K562 (cell line): Measurements from ENCODE around the gene ANKZF1. TPM values are rescaled to one million over a fixed set of nuclear protein-coding genes. Genes with fewer than 3 reads are reported as not detected.

Experiments
- AFF4 ChIP-seq: sonication (generic); formaldehyde crosslinking; IDR thresholded peaks from 2 replicates; pipeline ENCODE4 v1.8.0; 2023; ENCODE audit warnings: mild to moderate bottlenecking, missing genetic modification reagents
- ATF1 ChIP-seq, 2 experiments: fragments of 450-650 bp in 1 of 2; IDR thresholded peaks; 2 replicates each; pipeline ENCODE4 v1.6.1; 2016; ENCODE audit warnings: missing compliant biosample characterization in 1 of 2, missing genetic modification characterization in 1 of 2
- ATF7 ChIP-seq: fragments of 450-650 bp; IDR thresholded peaks from 2 replicates; pipeline ENCODE4 v1.7.1; 2014; ENCODE audit warnings: mild to moderate bottlenecking, moderate library complexity
- CHAMP1 ChIP-seq: fragments of 450-650 bp; IDR thresholded peaks from 2 replicates; pipeline ENCODE4 v1.6.1; 2016; ENCODE audit warnings: mild to moderate bottlenecking
- CREM ChIP-seq: IDR thresholded peaks from 2 replicates; pipeline ENCODE4 v1.6.1; 2014; ENCODE audit warnings: antibody characterized with exemption, low read depth
- EP300 ChIP-seq: IDR thresholded peaks from 2 replicates; pipeline ENCODE4 v1.6.1; 2012; ENCODE audit warnings: low read length, improper control_type of control experiment
- FOXJ2 ChIP-seq: fragments of 200-800 bp; sonication (Bioruptor generic); IDR thresholded peaks from 2 replicates; pipeline ENCODE4 v1.6.1; 2016; ENCODE audit warnings: missing genetic modification characterization, missing compliant biosample characterization
- FUS ChIP-seq: fragments of 200-400 bp; formaldehyde crosslinking; optimal IDR thresholded peaks from 2 replicates; pipeline ENCODE3; 2017; ENCODE audit warnings: low read depth, low read length
- ILF3 ChIP-seq: fragments of 450-650 bp; IDR thresholded peaks from 2 replicates; pipeline ENCODE4 v1.6.1; 2018; ENCODE audit warnings: antibody characterized with exemption, mild to moderate bottlenecking, moderate library complexity, borderline replicate concordance
- NFRKB ChIP-seq: fragments of 450-650 bp; IDR thresholded peaks from 2 replicates; pipeline ENCODE4 v1.6.1; 2016; ENCODE audit warnings: low read depth
- PML ChIP-seq: IDR thresholded peaks from 2 replicates; pipeline ENCODE4 v1.6.1; 2012; ENCODE audit warnings: low read length, inconsistent platforms
- SMAD2 ChIP-seq: fragments of 150-350 bp; IDR thresholded peaks from 2 replicates; pipeline ENCODE4 v1.6.1; 2014; ENCODE audit warnings: low read depth, mild to moderate bottlenecking, low read length
- TSC22D4 ChIP-seq: fragments of 450-650 bp; IDR thresholded peaks from 2 replicates; pipeline ENCODE4 v1.6.1; 2016; ENCODE audit warnings: missing genetic modification characterization, missing biosample characterization, control low read depth
- ZBTB7A ChIP-seq: IDR thresholded peaks from 2 replicates; pipeline ENCODE4 v1.6.1; 2011; ENCODE audit warnings: low read depth, mild to moderate bottlenecking, low read length, moderate library complexity, borderline replicate concordance; ENCODE audit not compliant: control insufficient read depth
- ZFP36 ChIP-seq: fragments of 150-350 bp; IDR thresholded peaks from 2 replicates; pipeline ENCODE4 v1.6.1; 2018; ENCODE audit warnings: low read length, low read depth; ENCODE audit not compliant: partially characterized antibody
- ZFPM2 ChIP-seq: fragments of 250-450 bp; sonication (Bioruptor Pico); IDR thresholded peaks from 2 replicates; pipeline ENCODE4 v1.5.1; 2022; ENCODE audit warnings: mild to moderate bottlenecking
- ZNF197 ChIP-seq: fragments of 200-800 bp; sonication (Bioruptor generic); IDR thresholded peaks from 2 replicates; pipeline ENCODE4 v1.6.1; 2016; ENCODE audit warnings: low read depth, missing genetic modification characterization, missing compliant biosample characterization
- ZNF23 ChIP-seq: fragments of 250-450 bp; sonication (Bioruptor Pico); IDR thresholded peaks from 2 replicates; pipeline ENCODE4 v1.4.0; 2020; ENCODE audit warnings: mild to moderate bottlenecking
- ZNF644 ChIP-seq: fragments of 200-800 bp; sonication (Bioruptor generic); IDR thresholded peaks from 2 replicates; pipeline ENCODE4 v1.6.1; 2016; ENCODE audit warnings: low read depth, missing genetic modification characterization, missing compliant biosample characterization
- ZNF785 ChIP-seq: fragments of 250-450 bp; sonication (Bioruptor Pico); IDR thresholded peaks from 2 replicates; pipeline ENCODE4 v1.4.0; 2020; ENCODE audit warnings: mild to moderate bottlenecking
- polyA plus RNA-seq, 8 experiments: library from polyadenylated mRNA; depleted of rRNA in 4 of 8; stranded (reverse) in 5 of 8; unstranded in 3 of 8; fragments of >200 nt; fragmentation: Nextera tagmentation in 2 of 8; fragmentation: Illumina TruSeq in 1 of 8; extraction: Ambion mirVana in 2 of 8; extraction: Trizol in 1 of 8; gene quantifications; 2 replicates each; pipeline versions ENCODE4 v1.2.1 to v1.2.3, GENCODE V29; 2011 to 2014; ENCODE audit warnings: inconsistent platforms in 1 of 8, missing spikeins in 1 of 8
- total RNA-seq, 7 experiments: library from RNA; depleted of rRNA in 6 of 7; stranded (reverse); fragments of >200 nt in 6 of 7; fragmentation: Illumina TruSeq in 2 of 7; extraction: Trizol in 2 of 7; gene quantifications; 2 replicates each; pipeline versions ENCODE4 v1.2.1 to v1.2.3, GENCODE V29; 2011 to 2021; ENCODE audit warnings: low replicate concordance in 1 of 7
- TF ChIP-seq, protein P1 (sequence below): sonication (generic); IDR thresholded peaks from 2 replicates; pipeline ENCODE4 v1.6.1; 2016

ANKZF1 gene
- total and polyA plus RNA-seq, 9 of the 15 experiments (the other 6 are each of a cell fraction or from before 2014, with no cell fraction given) = 3.1 to 60.6 (median 31.0) TPM

DNA sequence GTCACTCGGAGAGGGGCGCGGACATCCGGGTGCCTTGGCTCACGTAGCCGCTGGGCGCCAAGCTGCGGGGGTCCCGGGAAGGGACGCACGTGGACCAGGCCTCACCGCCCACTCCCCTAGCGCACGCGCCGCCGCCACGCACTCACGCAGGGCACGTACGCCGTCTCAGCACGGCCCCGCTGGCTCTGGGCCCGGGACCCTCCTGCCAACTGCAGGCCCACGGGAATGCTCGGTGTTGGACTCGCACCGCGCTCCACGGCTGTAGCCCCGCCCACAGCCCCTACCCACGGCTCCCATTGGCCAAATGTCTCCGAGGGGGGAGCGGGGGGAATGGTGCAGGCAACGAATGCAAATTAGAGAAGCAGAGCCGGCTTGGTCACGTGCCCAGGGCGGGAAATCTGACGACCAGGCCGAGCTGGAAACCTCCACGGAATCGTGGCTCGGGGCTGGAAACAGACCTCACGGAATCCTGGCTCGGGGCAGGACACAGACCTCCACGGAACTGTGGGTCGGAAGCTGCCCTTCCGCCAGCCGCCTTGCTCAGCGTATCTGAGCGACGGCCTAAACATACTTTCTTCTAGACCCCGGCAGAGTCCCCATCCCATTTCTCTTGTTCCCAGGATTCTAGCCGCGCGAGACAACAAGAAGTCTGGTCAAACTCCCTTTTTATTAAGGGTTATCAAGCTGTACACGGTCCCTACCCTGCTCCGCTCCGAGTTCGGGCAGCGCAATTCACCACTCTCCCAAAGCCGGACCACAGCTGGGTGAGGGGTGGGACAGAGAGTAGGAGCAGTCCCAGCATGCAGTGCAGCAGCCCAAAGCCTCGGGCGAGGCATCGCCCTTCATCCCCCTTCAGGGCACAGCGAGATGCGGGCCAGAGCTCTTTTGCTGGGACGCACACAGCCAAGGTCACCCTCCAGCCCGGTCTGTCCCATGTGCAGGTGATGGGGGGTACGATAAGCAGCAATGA, 10.6 kb upstream of the ANKZF1 start, which contains the start of gene ABCB6 (continued):
- no peak for TF ChIP-seq ZNF23 (CRISPR knock-in tag)
- TF ChIP-seq AFF4 (CRISPR knock-in tag) = no peak
- no peak for TF ChIP-seq NFRKB
- TF ChIP-seq CREM = peak; percentile 38
- no peak for TF ChIP-seq SMAD2
- TF ChIP-seq ZNF197 (CRISPR knock-in tag) = no peak
- TF ChIP-seq PML = peak; percentile 50; the same call in 1 of the 2 replicates
- peak; percentile 31; the same call in 1 of the 2 replicates for TF ChIP-seq ATF7
- no peak for TF ChIP-seq ILF3
- no peak for TF ChIP-seq FOXJ2 (tag)
- no peak for TF ChIP-seq ZFP36
- peak; percentile 27 for TF ChIP-seq FUS
- TF ChIP-seq, protein P1, sequence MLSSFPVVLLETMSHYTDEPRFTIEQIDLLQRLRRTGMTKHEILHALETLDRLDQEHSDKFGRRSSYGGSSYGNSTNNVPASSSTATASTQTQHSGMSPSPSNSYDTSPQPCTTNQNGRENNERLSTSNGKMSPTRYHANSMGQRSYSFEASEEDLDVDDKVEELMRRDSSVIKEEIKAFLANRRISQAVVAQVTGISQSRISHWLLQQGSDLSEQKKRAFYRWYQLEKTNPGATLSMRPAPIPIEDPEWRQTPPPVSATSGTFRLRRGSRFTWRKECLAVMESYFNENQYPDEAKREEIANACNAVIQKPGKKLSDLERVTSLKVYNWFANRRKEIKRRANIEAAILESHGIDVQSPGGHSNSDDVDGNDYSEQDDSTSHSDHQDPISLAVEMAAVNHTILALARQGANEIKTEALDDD = no peak
- no peak for TF ChIP-seq EP300
- TF ChIP-seq ZFPM2 (CRISPR knock-in tag) = no peak
- no peak for TF ChIP-seq TSC22D4 (tag)
- no peak for TF ChIP-seq CHAMP1
- TF ChIP-seq ZNF785 = no peak
- peak; percentile 70; the same call in 1 of the 2 replicates for TF ChIP-seq ZBTB7A
- no peak for TF ChIP-seq ATF1 (CRISPR knock-in tag; IDR thresholded peaks at IDR 0.05)
- peak; percentile 62; the same call in 1 of the 2 replicates for TF ChIP-seq ATF1 (tag; IDR thresholded peaks at IDR 0.05)
- TF ChIP-seq ZNF644 (tag) = no peak
